ENCODE data around the gene APOBEC4. TPM values are rescaled to one million over a fixed set of nuclear protein-coding genes. Genes with fewer than 3 reads are reported as not detected.

The APOBEC4 gene
- total and polyA plus RNA-seq, 10 of the 15 experiments (the other 5 are each of a cell fraction or from before 2014, with no cell fraction given) = 0.04 to 0.25 (median 0.06) TPM; not detected in 5

DNA sequence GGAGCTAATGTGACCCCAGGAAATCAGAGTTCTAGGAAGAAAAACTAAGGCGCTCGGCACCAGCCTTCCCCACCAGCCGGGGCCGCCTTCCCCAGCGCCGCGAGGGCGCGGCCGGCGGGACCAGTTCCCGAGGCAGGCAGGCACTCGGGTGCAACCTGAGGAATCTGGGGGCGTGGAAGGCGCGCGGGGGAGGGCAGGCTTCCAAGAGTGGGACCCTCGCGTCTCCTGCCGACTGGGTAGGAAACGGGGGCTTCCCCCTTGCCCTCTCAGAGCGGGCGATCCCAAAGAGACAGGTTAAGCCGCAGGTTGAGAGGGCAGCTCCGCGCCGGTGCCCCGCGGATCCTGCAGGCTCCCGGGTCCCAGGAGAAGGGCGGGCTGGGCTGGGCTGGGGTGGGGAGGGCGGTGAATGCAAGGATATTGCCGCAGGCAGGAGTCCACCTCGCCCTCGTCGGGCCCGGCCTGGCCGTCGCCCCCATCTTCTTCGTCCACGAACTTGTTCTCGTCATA lies 18.0 kb downstream of the APOBEC4 start (continued):
- TF ChIP-seq, protein P1, sequence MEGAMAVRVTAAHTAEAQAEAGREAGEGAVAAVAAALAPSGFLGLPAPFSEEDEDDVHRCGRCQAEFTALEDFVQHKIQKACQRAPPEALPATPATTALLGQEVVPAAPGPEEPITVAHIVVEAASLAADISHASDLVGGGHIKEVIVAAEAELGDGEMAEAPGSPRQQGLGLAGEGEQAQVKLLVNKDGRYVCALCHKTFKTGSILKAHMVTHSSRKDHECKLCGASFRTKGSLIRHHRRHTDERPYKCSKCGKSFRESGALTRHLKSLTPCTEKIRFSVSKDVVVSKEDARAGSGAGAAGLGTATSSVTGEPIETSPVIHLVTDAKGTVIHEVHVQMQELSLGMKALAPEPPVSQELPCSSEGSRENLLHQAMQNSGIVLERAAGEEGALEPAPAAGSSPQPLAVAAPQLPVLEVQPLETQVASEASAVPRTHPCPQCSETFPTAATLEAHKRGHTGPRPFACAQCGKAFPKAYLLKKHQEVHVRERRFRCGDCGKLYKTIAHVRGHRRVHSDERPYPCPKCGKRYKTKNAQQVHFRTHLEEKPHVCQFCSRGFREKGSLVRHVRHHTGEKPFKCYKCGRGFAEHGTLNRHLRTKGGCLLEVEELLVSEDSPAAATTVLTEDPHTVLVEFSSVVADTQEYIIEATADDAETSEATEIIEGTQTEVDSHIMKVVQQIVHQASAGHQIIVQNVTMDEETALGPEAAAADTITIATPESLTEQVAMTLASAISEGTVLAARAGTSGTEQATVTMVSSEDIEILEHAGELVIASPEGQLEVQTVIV (IDR thresholded peaks at IDR 0.05; ENCODE audit: borderline replicate concordance, partially characterized antibody) = no peak
- TF ChIP-seq NR2C1 (IDR thresholded peaks at IDR 0.05) = no peak
- TF ChIP-seq NBN (IDR thresholded peaks at IDR 0.05) = peak; percentile 4
- no peak for TF ChIP-seq ZBED1 (IDR thresholded peaks at IDR 0.05; ENCODE audit: borderline replicate concordance)
- TF ChIP-seq, protein P2, sequence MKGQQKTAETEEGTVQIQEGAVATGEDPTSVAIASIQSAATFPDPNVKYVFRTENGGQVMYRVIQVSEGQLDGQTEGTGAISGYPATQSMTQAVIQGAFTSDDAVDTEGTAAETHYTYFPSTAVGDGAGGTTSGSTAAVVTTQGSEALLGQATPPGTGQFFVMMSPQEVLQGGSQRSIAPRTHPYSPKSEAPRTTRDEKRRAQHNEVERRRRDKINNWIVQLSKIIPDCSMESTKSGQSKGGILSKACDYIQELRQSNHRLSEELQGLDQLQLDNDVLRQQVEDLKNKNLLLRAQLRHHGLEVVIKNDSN (IDR thresholded peaks at IDR 0.05; ENCODE audit: borderline replicate concordance, extremely low read length, insufficient read depth, low read depth, low read length) = no peak
- TF ChIP-seq WRNIP1 (IDR thresholded peaks at IDR 0.05; ENCODE audit: borderline replicate concordance, low read depth, low read length) = 0 out of 2 replicates have a peak, but pooled peaks have one; percentile 86
- no peak for TF ChIP-seq POLR2AphosphoS2 (IDR thresholded peaks at IDR 0.05; ENCODE audit: low read depth, low read length)
- TF ChIP-seq FOXK2 (IDR thresholded peaks at IDR 0.05) = no peak
- TF ChIP-seq TAF1 (IDR thresholded peaks at IDR 0.05; ENCODE audit: borderline replicate concordance, low read depth, low read length) = peak; percentile 11; the same call in 1 of the 2 replicates
- no peak for TF ChIP-seq MEF2B (IDR thresholded peaks at IDR 0.05; ENCODE audit: partially characterized antibody, poor library complexity, severe bottlenecking)
- TF ChIP-seq BACH1 (IDR thresholded peaks at IDR 0.05; ENCODE audit: borderline replicate concordance) = no peak
- TF ChIP-seq HDAC6 (IDR thresholded peaks at IDR 0.05; ENCODE audit: unreplicated experiment) = no peak
- TF ChIP-seq IKZF1 (conservative IDR thresholded peaks at IDR 0.05) = 0 out of 2 replicates have a peak, but pooled peaks have one; percentile 17
- no peak for TF ChIP-seq FOXM1 (IDR thresholded peaks at IDR 0.05; ENCODE audit: low read depth, low read length)
- TF ChIP-seq LARP7 (IDR thresholded peaks at IDR 0.05) = peak; percentile 35; the same call in 1 of the 2 replicates
- TF ChIP-seq, protein P3, sequence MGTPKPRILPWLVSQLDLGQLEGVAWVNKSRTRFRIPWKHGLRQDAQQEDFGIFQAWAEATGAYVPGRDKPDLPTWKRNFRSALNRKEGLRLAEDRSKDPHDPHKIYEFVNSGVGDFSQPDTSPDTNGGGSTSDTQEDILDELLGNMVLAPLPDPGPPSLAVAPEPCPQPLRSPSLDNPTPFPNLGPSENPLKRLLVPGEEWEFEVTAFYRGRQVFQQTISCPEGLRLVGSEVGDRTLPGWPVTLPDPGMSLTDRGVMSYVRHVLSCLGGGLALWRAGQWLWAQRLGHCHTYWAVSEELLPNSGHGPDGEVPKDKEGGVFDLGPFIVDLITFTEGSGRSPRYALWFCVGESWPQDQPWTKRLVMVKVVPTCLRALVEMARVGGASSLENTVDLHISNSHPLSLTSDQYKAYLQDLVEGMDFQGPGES (IDR thresholded peaks at IDR 0.05) = no peak
- no peak for TF ChIP-seq NFYB (IDR thresholded peaks at IDR 0.05; ENCODE audit: insufficient read depth, low read depth, low read length)
- no peak for TF ChIP-seq SMARCA5 (IDR thresholded peaks at IDR 0.05)
- no peak; the same call in 1 of the 2 replicates for TF ChIP-seq YY1 (IDR thresholded peaks at IDR 0.05; ENCODE audit: low read depth, low read length)
- TF ChIP-seq, protein P4, sequence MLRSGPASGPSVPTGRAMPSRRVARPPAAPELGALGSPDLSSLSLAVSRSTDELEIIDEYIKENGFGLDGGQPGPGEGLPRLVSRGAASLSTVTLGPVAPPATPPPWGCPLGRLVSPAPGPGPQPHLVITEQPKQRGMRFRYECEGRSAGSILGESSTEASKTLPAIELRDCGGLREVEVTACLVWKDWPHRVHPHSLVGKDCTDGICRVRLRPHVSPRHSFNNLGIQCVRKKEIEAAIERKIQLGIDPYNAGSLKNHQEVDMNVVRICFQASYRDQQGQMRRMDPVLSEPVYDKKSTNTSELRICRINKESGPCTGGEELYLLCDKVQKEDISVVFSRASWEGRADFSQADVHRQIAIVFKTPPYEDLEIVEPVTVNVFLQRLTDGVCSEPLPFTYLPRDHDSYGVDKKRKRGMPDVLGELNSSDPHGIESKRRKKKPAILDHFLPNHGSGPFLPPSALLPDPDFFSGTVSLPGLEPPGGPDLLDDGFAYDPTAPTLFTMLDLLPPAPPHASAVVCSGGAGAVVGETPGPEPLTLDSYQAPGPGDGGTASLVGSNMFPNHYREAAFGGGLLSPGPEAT (IDR thresholded peaks at IDR 0.05; ENCODE audit: low read depth) = no peak
- TF ChIP-seq MYB (IDR thresholded peaks at IDR 0.05; ENCODE audit: borderline replicate concordance, low read depth, low read length) = no peak
- TF ChIP-seq DPF2 (IDR thresholded peaks at IDR 0.05) = peak; percentile 21; the same call in 1 of the 2 replicates
- TF ChIP-seq, protein P5, sequence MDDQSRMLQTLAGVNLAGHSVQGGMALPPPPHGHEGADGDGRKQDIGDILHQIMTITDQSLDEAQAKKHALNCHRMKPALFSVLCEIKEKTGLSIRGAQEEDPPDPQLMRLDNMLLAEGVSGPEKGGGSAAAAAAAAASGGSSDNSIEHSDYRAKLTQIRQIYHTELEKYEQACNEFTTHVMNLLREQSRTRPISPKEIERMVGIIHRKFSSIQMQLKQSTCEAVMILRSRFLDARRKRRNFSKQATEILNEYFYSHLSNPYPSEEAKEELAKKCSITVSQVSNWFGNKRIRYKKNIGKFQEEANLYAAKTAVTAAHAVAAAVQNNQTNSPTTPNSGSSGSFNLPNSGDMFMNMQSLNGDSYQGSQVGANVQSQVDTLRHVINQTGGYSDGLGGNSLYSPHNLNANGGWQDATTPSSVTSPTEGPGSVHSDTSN (IDR thresholded peaks at IDR 0.05; ENCODE audit: insufficient replicate concordance, low read depth, low read length) = no peak
- no peak for TF ChIP-seq HDAC2 (IDR thresholded peaks at IDR 0.05)
- TF ChIP-seq RELA (IDR thresholded peaks at IDR 0.05; ENCODE audit: borderline replicate concordance, partially characterized antibody) = no peak
